Measurements from ENCODE around the gene OR6C76.

OR6C76 gene

DNA sequence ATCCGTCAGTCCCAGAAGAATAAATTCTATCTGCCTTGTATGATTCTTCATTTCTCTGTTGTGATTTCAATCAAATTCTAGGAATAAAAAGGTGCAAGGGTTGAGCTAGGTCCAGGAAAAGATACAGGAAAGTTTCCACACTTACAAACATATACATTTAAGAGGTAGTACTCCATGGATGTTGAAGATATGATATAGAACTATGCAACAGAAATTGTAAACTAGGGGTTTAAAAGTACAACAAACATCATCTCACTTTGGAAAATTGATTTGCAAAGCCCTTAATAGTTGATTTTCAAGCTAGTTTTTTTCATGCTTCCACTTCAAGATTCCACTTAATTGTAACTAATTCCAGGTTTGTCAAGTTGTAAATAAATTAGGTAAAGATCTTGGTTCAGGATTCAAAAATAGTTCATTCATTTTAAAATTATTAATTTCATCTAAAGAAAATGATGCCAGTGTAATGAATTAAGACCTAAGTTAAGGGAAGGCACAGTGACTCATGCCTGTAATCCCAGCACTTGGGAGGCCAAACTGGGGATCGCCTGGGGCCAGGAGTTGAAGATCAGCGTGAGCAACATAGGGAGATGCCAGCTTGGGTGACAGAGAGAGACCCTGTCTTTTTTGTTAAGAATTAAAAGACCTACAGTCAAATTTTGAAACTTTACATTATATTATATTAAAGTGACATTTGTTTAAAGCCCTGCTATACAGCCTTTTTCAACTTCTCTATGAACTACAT, 44.2 kb downstream of the OR6C76 start, which contains the start of gene OR6C70:
Gene OR6C70, minus strand, starts transcription at position 51 of the 742 bp plus-strand sequence. Its CDS starts 0 bp downstream, at position 51.
- DNase-seq: no peak

DNA sequence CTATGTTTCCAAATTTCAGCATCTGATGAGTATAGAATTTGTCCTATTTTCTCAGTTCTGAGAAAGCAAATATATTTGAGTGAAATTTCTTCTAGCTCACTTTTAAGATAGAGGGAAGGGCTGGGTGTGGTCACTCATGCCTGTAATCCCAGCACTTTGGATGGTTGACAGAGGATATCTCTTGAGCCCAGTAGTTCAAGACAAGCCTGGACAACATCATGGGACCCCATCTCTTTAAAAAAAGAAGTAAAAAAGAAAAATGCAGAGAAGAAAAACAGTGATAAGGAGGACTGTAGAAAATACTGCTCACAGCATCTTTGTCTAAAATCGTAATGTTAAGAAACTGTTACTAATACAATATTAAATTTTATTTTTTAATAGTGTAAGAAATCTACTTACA, 46.2 kb downstream of the OR6C76 start:
- DNase-seq: no peak

Measured in NCI-H1092 treated with DMSO at 0.1 percent for 48 hours (cell line).